Activated T-helper 2 cell treated with anti-CD3 and anti-CD28 coated beads, Interferon-gamma antibody, Interleukin-2, Interleukin-4, amounts not matched to agents 10 μg/mL and 5 μg/mL and 100 μg/mL, durations not matched to agents 14 hours and 24 hours and 36 hours (primary cell): ENCODE results near the gene UBTD1. TPM values are rescaled to one million over a fixed set of nuclear protein-coding genes. Genes with fewer than 3 reads are reported as not detected.

Source experiments
- DNase-seq: peaks from one replicate; pipeline ENCODE4 v3.0.0; 2021; ENCODE audit warnings: low spot score
- H3K27ac Mint-ChIP-seq: one replicate; pipeline ENCODE4 v1.8.0; 2021; ENCODE audit warnings: mixed read lengths
- H3K27me3 Mint-ChIP-seq: one replicate; pipeline ENCODE4 v1.8.0; 2021; ENCODE audit warnings: low read depth, mixed read lengths
- H3K36me3 Mint-ChIP-seq: one replicate; pipeline ENCODE4 v1.8.0; 2021; ENCODE audit warnings: low read depth, mixed read lengths
- H3K4me1 Mint-ChIP-seq: one replicate; pipeline ENCODE4 v1.8.0; 2021; ENCODE audit warnings: low read depth, mixed read lengths
- H3K4me3 Mint-ChIP-seq: one replicate; pipeline ENCODE4 v1.8.0; 2021; ENCODE audit warnings: low read depth, mild to moderate bottlenecking, moderate library complexity, mixed read lengths
- H3K9me3 Mint-ChIP-seq: one replicate; pipeline ENCODE4 v1.8.0; 2021; ENCODE audit warnings: mixed read lengths
- intact Hi-C: fragments of 100-400 bp; cut with micrococcal nuclease; formaldehyde crosslinking; loops from one replicate; pipeline ENCODE4 v1.15.1; 2023
- total RNA-seq: library from RNA; stranded (reverse); gene quantifications from 2 replicates; pipeline ENCODE4 v1.2.3, GENCODE V29; 2022

UBTD1 gene
- total RNA-seq, 1 donor from 2014 or later: 1.6 TPM

GRCh38 chr10:97510686-97511085, 12.0 kb downstream of the UBTD1 start:
- no peak overlapping the region for H3K27ac Mint-ChIP-seq
- H3K4me1 Mint-ChIP-seq: no peaks in the 10 kb centered on the region
- H3K36me3 Mint-ChIP-seq: no peaks in the 10 kb centered on the region
- intact Hi-C loops: no loop called here
- no peak for DNase-seq
- no peak overlapping the region for H3K4me3 Mint-ChIP-seq
- H3K27me3 Mint-ChIP-seq: peaks cover 10% of the 10 kb centered on the region
- no peaks in the 10 kb centered on the region for H3K9me3 Mint-ChIP-seq

GRCh38 chr10:97511711-97512440, 13.2 kb downstream of the UBTD1 start:
- intact Hi-C loops: no loop called here
- Mint-ChIP-seq H3K9me3 (no peaks in the 10 kb centered on the region), H3K4me1 (no peaks in the 10 kb centered on the region), H3K27ac (no peak overlapping the region), H3K27me3 (peaks cover 6% of the 10 kb centered on the region), H3K4me3 (no peak overlapping the region), H3K36me3 (no peaks in the 10 kb centered on the region)
- no peak for DNase-seq

- Mint-ChIP-seq H3K4me1 (no peaks in the 10 kb centered on the region), H3K27me3 (peaks cover 6% of the 10 kb centered on the region), H3K4me3 (no peak overlapping the region), H3K9me3 (no peaks in the 10 kb centered on the region), H3K27ac (no peak overlapping the region), H3K36me3 (no peaks in the 10 kb centered on the region)
- intact Hi-C loops: no loop called here
- no peak for DNase-seq
Observed at GRCh38 chr10:97512993-97513392, 14.3 kb downstream of the UBTD1 start.

- Mint-ChIP-seq H3K36me3 (no peaks in the 10 kb centered on the region), H3K4me3 (no peak overlapping the region)
- intact Hi-C loops: no loop called here
Observed at GRCh38 chr10:97514344-97514743, 15.6 kb downstream of the UBTD1 start.

GRCh38 chr10:97515271-97515978, 16.7 kb downstream of the UBTD1 start:
- Mint-ChIP-seq H3K9me3 (no peaks in the 10 kb centered on the region), H3K4me3 (no peak overlapping the region), H3K27ac (no peak overlapping the region), H3K36me3 (no peaks in the 10 kb centered on the region), H3K27me3 (peaks cover 14% of the 10 kb centered on the region), H3K4me1 (no peaks in the 10 kb centered on the region)
- intact Hi-C loops: no loop called here
- DNase-seq: no peak

More at GRCh38 chr10:97514344-97514743, 15.6 kb downstream of the UBTD1 start:
- no peak for DNase-seq
- Mint-ChIP-seq H3K4me1 (no peaks in the 10 kb centered on the region), H3K27ac (no peak overlapping the region), H3K27me3 (peaks cover 7% of the 10 kb centered on the region), H3K9me3 (no peaks in the 10 kb centered on the region)

GRCh38 chr10:97517096-97517750, 18.5 kb downstream of the UBTD1 start:
- Mint-ChIP-seq H3K36me3 (no peaks in the 10 kb centered on the region), H3K27me3 (peaks cover 15% of the 10 kb centered on the region), H3K4me3 (no peak overlapping the region), H3K4me1 (no peaks in the 10 kb centered on the region), H3K27ac (no peak overlapping the region), H3K9me3 (no peaks in the 10 kb centered on the region)
- intact Hi-C loops: no loop called here
- DNase-seq: no peak

- Mint-ChIP-seq H3K36me3 (no peaks in the 10 kb centered on the region), H3K27ac (no peak overlapping the region), H3K9me3 (no peaks in the 10 kb centered on the region), H3K27me3 (peaks cover 20% of the 10 kb centered on the region), H3K4me3 (no peak overlapping the region), H3K4me1 (no peaks in the 10 kb centered on the region)
- intact Hi-C loops: no loop called here
- no peak for DNase-seq
Observed at GRCh38 chr10:97517778-97518300, 19.1 kb downstream of the UBTD1 start.

- Mint-ChIP-seq H3K4me1 (no peaks in the 10 kb centered on the region), H3K27me3 (peaks cover 19% of the 10 kb centered on the region), H3K9me3 (no peaks in the 10 kb centered on the region), H3K4me3 (no peak overlapping the region), H3K36me3 (no peaks in the 10 kb centered on the region), H3K27ac (no peak overlapping the region)
- intact Hi-C loops: no loop called here
- DNase-seq: no peak
Observed at GRCh38 chr10:97518301-97519043, 19.7 kb downstream of the UBTD1 start.

GRCh38 chr10:97519342-97519741, 20.6 kb downstream of the UBTD1 start:
- no peak for DNase-seq
- intact Hi-C loops: no loop called here
- Mint-ChIP-seq H3K27me3 (peaks cover 17% of the 10 kb centered on the region), H3K9me3 (no peaks in the 10 kb centered on the region), H3K4me1 (no peaks in the 10 kb centered on the region), H3K27ac (no peak overlapping the region), H3K36me3 (no peaks in the 10 kb centered on the region), H3K4me3 (no peak overlapping the region)

- H3K27ac Mint-ChIP-seq: no peak overlapping the region
- H3K4me3 Mint-ChIP-seq: no peak overlapping the region
- no peaks in the 10 kb centered on the region for H3K9me3 Mint-ChIP-seq
- no peaks in the 10 kb centered on the region for H3K36me3 Mint-ChIP-seq
- H3K4me1 Mint-ChIP-seq: no peaks in the 10 kb centered on the region
- no peak for DNase-seq
- peaks cover 16% of the 10 kb centered on the region for H3K27me3 Mint-ChIP-seq
- intact Hi-C loops: no loop called here
Observed at GRCh38 chr10:97520520-97520919, 21.8 kb downstream of the UBTD1 start.

- intact Hi-C loops: no loop called here
- no peaks in the 10 kb centered on the region for H3K9me3 Mint-ChIP-seq
- H3K36me3 Mint-ChIP-seq: no peaks in the 10 kb centered on the region
Observed at GRCh38 chr10:97520978-97521761, 22.4 kb downstream of the UBTD1 start.

GRCh38 chr10:97522071-97522470, 23.3 kb downstream of the UBTD1 start:
- DNase-seq: no peak
- H3K27ac Mint-ChIP-seq: no peak overlapping the region
- H3K36me3 Mint-ChIP-seq: no peaks in the 10 kb centered on the region
- no peak overlapping the region for H3K4me3 Mint-ChIP-seq
- no peaks in the 10 kb centered on the region for H3K4me1 Mint-ChIP-seq
- H3K9me3 Mint-ChIP-seq: no peaks in the 10 kb centered on the region
- peaks cover 16% of the 10 kb centered on the region for H3K27me3 Mint-ChIP-seq
- intact Hi-C loops: no loop called here

More at GRCh38 chr10:97520978-97521761, 22.4 kb downstream of the UBTD1 start:
- H3K4me1 Mint-ChIP-seq: no peaks in the 10 kb centered on the region
- no peak overlapping the region for H3K4me3 Mint-ChIP-seq
- peaks cover 16% of the 10 kb centered on the region for H3K27me3 Mint-ChIP-seq
- DNase-seq: no peak
- H3K27ac Mint-ChIP-seq: no peak overlapping the region
